Coronary artery (tissue), 2 donors: ENCODE measurements around the gene SLC24A3.

Source experiments
- DNase-seq: peaks from one replicate; pipeline ENCODE4 v3.0.0-alpha.2; 2017; ENCODE audit warnings: low spot score
- H3K27ac ChIP-seq, 2 donors: fragments of 200-600 bp; sonication (generic); one replicate each; pipeline ENCODE4 v1.5.1; 2016 to 2019
- H3K4me3 ChIP-seq: fragments of 200-600 bp; sonication (generic); 2 replicates; pipeline ENCODE4 v1.5.1; 2016; ENCODE audit warnings: mild to moderate bottlenecking, moderate library complexity
- CTCF ChIP-seq: fragments of 200-600 bp; sonication (generic); IDR thresholded peaks from one replicate; pipeline ENCODE4 v1.5.1; 2019; ENCODE audit warnings: antibody characterized with exemption

The SLC24A3 gene

GRCh38 chr20:19693508-19693907, 481.1 kb downstream of the SLC24A3 start:
- no peak for TF ChIP-seq CTCF
- H3K4me3 ChIP-seq: no peak overlapping the region
- H3K27ac ChIP-seq: no peak overlapping the region
- DNase-seq: no peak

- Histone ChIP-seq H3K4me3 (no peak overlapping the region), H3K27ac (no peak overlapping the region)
- no peak for DNase-seq
- no peak for TF ChIP-seq CTCF
Observed at GRCh38 chr20:19695081-19695480, 482.6 kb downstream of the SLC24A3 start.

GRCh38 chr20:19696620-19697019, 484.2 kb downstream of the SLC24A3 start:
- no peak for DNase-seq
- Histone ChIP-seq H3K27ac (no peak overlapping the region), H3K4me3 (no peak overlapping the region)
- TF ChIP-seq CTCF: no peak

- TF ChIP-seq CTCF: no peak
- DNase-seq: no peak
- H3K27ac ChIP-seq: no peak overlapping the region
- no peak overlapping the region for H3K4me3 ChIP-seq
Observed at GRCh38 chr20:19697415-19697814, 485.0 kb downstream of the SLC24A3 start.

- no peak for TF ChIP-seq CTCF
- H3K4me3 ChIP-seq: no peak overlapping the region
- no peak for DNase-seq
- no peak overlapping the region for H3K27ac ChIP-seq
Observed at GRCh38 chr20:19699180-19699971, 486.9 kb downstream of the SLC24A3 start.

GRCh38 chr20:19701429-19701828, 489.0 kb downstream of the SLC24A3 start:
- Histone ChIP-seq H3K27ac (no peak overlapping the region), H3K4me3 (no peak overlapping the region)
- DNase-seq: no peak
- no peak for TF ChIP-seq CTCF

- no peak for DNase-seq
- no peak for TF ChIP-seq CTCF
- Histone ChIP-seq H3K4me3 (no peak overlapping the region), H3K27ac (no peak overlapping the region)
Observed at GRCh38 chr20:19706463-19706862, 494.0 kb downstream of the SLC24A3 start.
